Peyer's patch (tissue), 4 donors: ENCODE results near the gene ZNF230.

ENCODE experiments used
- CTCF ChIP-seq, 6 experiments: fragments of 450-650 bp in 4 of 6; fragments of 200-600 bp in 2 of 6; sonication (generic) in 1 of 6; IDR thresholded peaks; one replicate each; pipeline ENCODE4 v1.5.1; 2017 to 2019; ENCODE audit warnings: antibody characterized with exemption in 6 of 6, mild to moderate bottlenecking in 3 of 6, moderate library complexity in 1 of 6
- POLR2A ChIP-seq, 2 donors: fragments of 450-650 bp; IDR thresholded peaks; one replicate each; pipeline ENCODE4 v1.5.1; 2017; ENCODE audit warnings: antibody characterized with exemption in 2 of 2, mild to moderate bottlenecking in 2 of 2, moderate library complexity in 2 of 2

GRCh38 chr19:44002566-44003460, at the start of gene ZNF230:
- no peak for TF ChIP-seq POLR2A (IDR thresholded peaks at IDR 0.05)
- no peak for TF ChIP-seq CTCF (IDR thresholded peaks at IDR 0.05)
